HepG2 (cell line): Measurements from ENCODE around the gene EWSR1. TPM values are rescaled to one million over a fixed set of nuclear protein-coding genes. Genes with fewer than 3 reads are reported as not detected.
A peak's percentile ranks its signal among the peaks of the same experiment; 100 is the strongest.

ENCODE experiments used
- ATAC-seq: fragments of 200-7000 bp; cut with Tn5 transposase; 3 replicates; pipeline ENCODE4 v1.9.1; 2020; ENCODE audit warnings: mild to moderate bottlenecking, moderate library complexity
- BruUV-seq: library from RNA; stranded (reverse); fragments of 400-500 nt; replicated peaks from 2 replicates; lab custom pipeline; 2021; lab: Mats Ljungman, UMichigan
- CTCF ChIA-PET: fragments of 300-600 bp; formaldehyde crosslinking; extraction: SDS; loops from one replicate; lab custom pipeline; 2021; ENCODE audit warnings: low total read pairs, inconsistent platforms, low intra/inter-chr PET ratio; lab: Yijun Ruan, JAX
- POLR2A ChIA-PET: fragments of 350-600 bp; sonication (Branson Sonifier 250); formaldehyde crosslinking; loops from one replicate; lab custom pipeline; 2020; ENCODE audit warnings: antibody characterized with exemption, inconsistent platforms; lab: Yijun Ruan, JAX
- DNase-seq: peaks from one replicate; pipeline ENCODE4 v3.0.0-alpha.2; 2015; ENCODE audit warnings: low spot score
- FAIRE-seq: peaks from 3 replicates; lab custom pipeline; 2011; peaks lifted over from hg19 to GRCh38; lab: Jason Lieb, UNC
- H2AFZ ChIP-seq: one replicate; pipeline ENCODE4 v1.6.1; 2011; ENCODE audit warnings: low read length, inconsistent platforms
- H3K27ac ChIP-seq: fragments of 300-600 bp; 3 replicates; pipeline ENCODE4 v1.8.0; 2011; ENCODE audit warnings: mixed run types, mild to moderate bottlenecking, mixed read lengths, low read length, inconsistent platforms; ENCODE audit not compliant: insufficient read depth; ENCODE audit errors: extremely low read length
- H3K27me3 ChIP-seq, 2 experiments: fragments of 200-600 bp in 1 of 2; 2 replicates in 1 of 2; 3 replicates in 1 of 2; pipeline versions ENCODE4 v1.6.0 to v1.8.0; 2011; ENCODE audit warnings: low read length in 2 of 2, mild to moderate bottlenecking in 2 of 2, moderate library complexity in 2 of 2, inconsistent platforms in 1 of 2; ENCODE audit not compliant: insufficient read depth in 2 of 2, control insufficient read depth in 1 of 2
- H3K36me3 ChIP-seq, 2 experiments: fragments of 200-600 bp in 1 of 2; replicated peaks in 1 of 2; 2 replicates in 1 of 2; 3 replicates in 1 of 2; pipeline versions ENCODE4 v1.5.1 to v1.8.0; 2011; ENCODE audit warnings: low read length in 2 of 2, inconsistent platforms in 1 of 2; ENCODE audit not compliant: insufficient read depth in 2 of 2, control insufficient read depth in 1 of 2
- H3K4me1 ChIP-seq: 2 replicates; pipeline ENCODE4 v1.5.1; 2012; ENCODE audit warnings: low read length, inconsistent platforms; ENCODE audit not compliant: insufficient read depth
- H3K4me2 ChIP-seq: 2 replicates; pipeline ENCODE4 v1.6.0; 2011; ENCODE audit warnings: low read depth, low read length, inconsistent platforms
- H3K4me3 ChIP-seq, 3 experiments: fragments of 200-600 bp in 1 of 3; sonication (generic), shearing (Covaris generic) in 1 of 3; replicated peaks in 1 of 3; 2 replicates each; pipeline ENCODE4 v1.5.1; 2011 to 2016; ENCODE audit warnings: low read length in 3 of 3, inconsistent platforms in 2 of 3, low read depth in 2 of 3, mild to moderate bottlenecking in 2 of 3, control low read depth in 1 of 3, mixed read lengths in 1 of 3; ENCODE audit not compliant: insufficient read depth in 1 of 3
- H3K79me2 ChIP-seq: one replicate; pipeline ENCODE4 v1.6.1; 2011; ENCODE audit warnings: low read length, inconsistent platforms; ENCODE audit not compliant: insufficient read depth
- H3K9ac ChIP-seq: 2 replicates; pipeline ENCODE4 v1.6.0; 2011; ENCODE audit warnings: mild to moderate bottlenecking, low read depth, low read length, inconsistent platforms; ENCODE audit not compliant: insufficient read depth
- H3K9me3 ChIP-seq: 2 replicates; pipeline ENCODE4 v1.5.1; 2012; ENCODE audit warnings: mild to moderate bottlenecking, low read length
- H4K20me1 ChIP-seq: 2 replicates; pipeline ENCODE4 v1.6.0; 2011; ENCODE audit warnings: inconsistent platforms, mild to moderate bottlenecking, low read length, moderate library complexity; ENCODE audit not compliant: insufficient read depth
- ADNP ChIP-seq: sonication (generic); formaldehyde crosslinking; IDR thresholded peaks from 2 replicates; pipeline ENCODE4 v1.4.0; 2020; ENCODE audit warnings: missing genetic modification reagents
- CTCF ChIP-seq: sonication (generic); formaldehyde crosslinking; IDR thresholded peaks from 2 replicates; pipeline ENCODE4 v1.5.0; 2020; ENCODE audit warnings: mild to moderate bottlenecking, missing genetic modification reagents, moderate library complexity
- HMGXB3 ChIP-seq: sonication (generic); formaldehyde crosslinking; IDR thresholded peaks from 2 replicates; pipeline ENCODE4 v1.4.0; 2020; ENCODE audit warnings: missing genetic modification reagents, borderline replicate concordance
- PRMT3 ChIP-seq: sonication (generic); formaldehyde crosslinking; IDR thresholded peaks from 2 replicates; pipeline ENCODE4 v1.8.1; 2022; ENCODE audit warnings: low read depth, mild to moderate bottlenecking, moderate library complexity, missing genetic modification reagents, borderline replicate concordance
- REPIN1 ChIP-seq: sonication (generic); formaldehyde crosslinking; IDR thresholded peaks from 2 replicates; pipeline ENCODE4 v1.8.0; 2022; ENCODE audit warnings: missing genetic modification reagents, low read depth, mild to moderate bottlenecking, borderline replicate concordance
- RNF219 ChIP-seq: sonication (generic); formaldehyde crosslinking; IDR thresholded peaks from 2 replicates; pipeline ENCODE4 v1.5.0; 2020; ENCODE audit warnings: mild to moderate bottlenecking, missing genetic modification reagents
- SALL1 ChIP-seq: sonication (generic); formaldehyde crosslinking; IDR thresholded peaks from 2 replicates; pipeline ENCODE4 v1.8.0; 2022; ENCODE audit warnings: mild to moderate bottlenecking, missing genetic modification reagents
- TAF15 ChIP-seq: fragments of 200-400 bp; formaldehyde crosslinking; IDR thresholded peaks from one replicate; pipeline ENCODE4 v1.6.1; 2018; ENCODE audit warnings: mild to moderate bottlenecking, low read depth, low read length; ENCODE audit not compliant: poor library complexity, severe bottlenecking
- THYN1 ChIP-seq: sonication (generic); formaldehyde crosslinking; IDR thresholded peaks from 2 replicates; pipeline ENCODE4 v1.8.1; 2023; ENCODE audit warnings: low read depth, mild to moderate bottlenecking, moderate library complexity, missing genetic modification reagents, borderline replicate concordance
- ZBTB33 ChIP-seq: sonication (generic); formaldehyde crosslinking; IDR thresholded peaks from 2 replicates; pipeline ENCODE4 v1.4.0; 2020; ENCODE audit warnings: missing genetic modification reagents
- WGBS: methylation state at CpG from one replicate; pipeline ENCODE4 v1.1.6; 2017; ENCODE audit warnings: low lambda C conversion rate; 5-methylcytosine and 5-hydroxymethylcytosine counted together
- in situ Hi-C: cut with HindIII; loops from 2 replicates; pipeline ENCODE4 v1.10.0; 2017; ENCODE audit warnings: low pct_unique_long_range_greater_than_20kb; ENCODE audit not compliant: extremely low pct_ligation_motif_present
- intact Hi-C: fragments of 100-400 bp; cut with micrococcal nuclease; formaldehyde crosslinking; loops from one replicate; pipeline ENCODE4 v1.10.0; 2022; ENCODE audit not compliant: unreplicated experiment
- polyA plus RNA-seq, 8 experiments: library from polyadenylated mRNA; depleted of rRNA in 3 of 8; stranded (reverse) in 7 of 8; unstranded in 1 of 8; fragments of >200 nt; fragmentation: Illumina TruSeq in 4 of 8; extraction: Trizol in 4 of 8; gene quantifications; 2 replicates each; pipeline versions ENCODE4 v1.2.1 to v1.2.3, GENCODE V29; 2011 to 2016; ENCODE audit warnings: low read depth in 4 of 8, missing spikeins in 1 of 8, mixed read lengths in 1 of 8; ENCODE audit not compliant: insufficient read depth in 1 of 8
- total RNA-seq, 5 experiments: library from RNA; depleted of rRNA; stranded (reverse); fragments of >200 nt; fragmentation: Illumina TruSeq; extraction: Trizol; gene quantifications; 2 replicates each; pipeline ENCODE4 v1.2.3, GENCODE V29; 2016; ENCODE audit warnings: low read depth in 1 of 5

The EWSR1 gene
- total and polyA plus RNA-seq, 2 of the 13 experiments (the other 11 are each of a cell fraction or from before 2014, with no cell fraction given) = 211 to 326 TPM

- POLR2A ChIA-PET = interaction anchor here (1.1 to 1.3 kb wide), 3 partner anchors 21 to 44 kb away, joined by 3 to 5 read pairs (median 4); partner anchors contain the start of gene EMID1
- ATAC-seq = peak; percentile 91
- TF ChIP-seq REPIN1 (CRISPR knock-in tag) = 0 out of 2 replicates have a peak, but pooled peaks have one; percentile 22
- TF ChIP-seq TAF15 = no peak
- peak; percentile 27; the same call in 1 of the 2 replicates for TF ChIP-seq ZBTB33 (CRISPR knock-in tag)
- no peak for TF ChIP-seq PRMT3 (CRISPR knock-in tag)
- TF ChIP-seq SALL1 = peak; percentile 51; the same call in 1 of the 2 replicates
- no peak for TF ChIP-seq THYN1 (CRISPR knock-in tag)
- TF ChIP-seq RNF219 (CRISPR knock-in tag) = 0 out of 2 replicates have a peak, but pooled peaks have one; percentile 33
- TF ChIP-seq HMGXB3 (CRISPR knock-in tag) = peak; percentile 34; the same call in 1 of the 2 replicates
- TF ChIP-seq CTCF = peak; percentile 98
- TF ChIP-seq ADNP = no peak
These were observed 22.3 kb upstream of the EWSR1 start for GRCh38 chr22:29245626-29246385.

More at GRCh38 chr22:29245626-29246385, 22.3 kb upstream of the EWSR1 start:
- Histone ChIP-seq H3K4me2 (peak overlapping the region; percentile 59), H3K9ac (no peak overlapping the region), H3K36me3 (no peaks in the 10 kb centered on the region), H3K4me1 (peaks cover 16% of the 10 kb centered on the region), H3K4me3 (peak overlapping the region in 1 of 3 experiments; percentile 12; a peak in 1 of 6 replicates), H3K27ac (no peak overlapping the region), H4K20me1 (no peaks in the 10 kb centered on the region), H3K79me2 (no peaks in the 10 kb centered on the region), H3K9me3 (no peaks in the 10 kb centered on the region), H3K27me3 (0 out of 5 replicates have a peak, but pooled peaks cover 0 to 8% of the 10 kb centered on the region in 2 experiments), H2AFZ (no peak overlapping the region)
- CTCF ChIA-PET = interaction anchor here (1.8 to 2.1 kb wide), 3 partner anchors 40 to 91 kb away, joined by 7 to 18 read pairs (median 11); partner anchors contain the start of gene EMID1
- intact Hi-C loops (loop anchor here (1.0 to 5.0 kb wide), 2 partner anchors 44 to 89 kb away; no protein-coding TSS in a partner anchor), in situ Hi-C loops (loop anchor here (5.0 kb wide), 1 partner anchor 44 kb away; no protein-coding TSS in a partner anchor)
- 9% methylated on average over 9 of the region's 11 CpGs for WGBS
- no TSS peak for BruUV-seq
- peak; percentile 89 for FAIRE-seq
- peak; percentile 62 for DNase-seq
